Neural cell (in vitro differentiated cells): ENCODE data around the gene NAMPT. TPM values are rescaled to one million over a fixed set of nuclear protein-coding genes. Genes with fewer than 3 reads are reported as not detected.

ENCODE experiments used
- H2AFZ ChIP-seq: fragments of 200-600, 300-800 bp; sonication (generic), shearing (Covaris generic); 2 replicates; pipeline ENCODE4 v1.6.0; 2014; ENCODE audit warnings: low read depth, mild to moderate bottlenecking, antibody characterized with exemption, low read length, moderate library complexity
- H3F3A ChIP-seq: fragments of 200-600 bp; shearing (Covaris generic); 2 replicates; pipeline ENCODE4 v1.6.1; 2016; ENCODE audit warnings: mild to moderate bottlenecking, moderate library complexity, mixed read lengths, antibody characterized with exemption, low read length; ENCODE audit not compliant: insufficient read depth, poor library complexity, severe bottlenecking
- H3K27ac ChIP-seq: fragments of 200-600, 300-800 bp; sonication (generic), shearing (Covaris generic); 2 replicates; pipeline ENCODE4 v1.5.1; 2014; ENCODE audit warnings: mild to moderate bottlenecking, low read length, moderate library complexity
- H3K27me3 ChIP-seq: fragments of 300-800, 200-600 bp; sonication (generic), shearing (Covaris generic); 2 replicates; pipeline ENCODE4 v1.6.0; 2014; ENCODE audit warnings: mild to moderate bottlenecking, low read depth, low read length, moderate library complexity; ENCODE audit not compliant: insufficient read depth
- H3K36me3 ChIP-seq: fragments of 300-800, 200-600 bp; sonication (generic), shearing (Covaris generic); 2 replicates; pipeline ENCODE4 v1.5.1; 2014; ENCODE audit warnings: mild to moderate bottlenecking, antibody characterized with exemption, low read length, moderate library complexity; ENCODE audit not compliant: insufficient read depth
- H3K4me2 ChIP-seq: fragments of 300-800, 200-600 bp; sonication (generic), shearing (Covaris generic); 2 replicates; pipeline ENCODE4 v1.6.0; 2014; ENCODE audit warnings: mild to moderate bottlenecking, low read length
- H3K4me3 ChIP-seq: fragments of 300-800, 200-600 bp; sonication (generic), shearing (Covaris generic); 2 replicates; pipeline ENCODE4 v1.5.1; 2014; ENCODE audit warnings: mild to moderate bottlenecking, low read length, moderate library complexity
- H3K79me2 ChIP-seq: fragments of 200-600 bp; shearing (Covaris generic); replicated peaks from 2 replicates; pipeline ENCODE4 v1.6.0; 2014; ENCODE audit warnings: mild to moderate bottlenecking, low read length, moderate library complexity; ENCODE audit not compliant: insufficient read depth
- H3K9ac ChIP-seq: fragments of 300-800, 200-600 bp; sonication (generic), shearing (Covaris generic); 2 replicates; pipeline ENCODE4 v1.6.1; 2016; ENCODE audit warnings: mild to moderate bottlenecking, low read length, mixed read lengths
- H3K9me2 ChIP-seq: fragments of 200-600 bp; shearing (Covaris generic); 2 replicates; pipeline ENCODE4 v1.6.1; 2016; ENCODE audit warnings: mild to moderate bottlenecking, low read length, mixed read lengths; ENCODE audit not compliant: insufficient read depth
- H3K9me3 ChIP-seq: fragments of 200-600, 300-800 bp; sonication (generic), shearing (Covaris generic); 2 replicates; pipeline ENCODE4 v1.6.1; 2016; ENCODE audit warnings: mild to moderate bottlenecking, mixed run types, low read length, moderate library complexity, mixed read lengths
- H4K20me1 ChIP-seq: fragments of 200-600 bp; shearing (Covaris generic); 2 replicates; pipeline ENCODE4 v1.6.1; 2016; ENCODE audit warnings: mild to moderate bottlenecking, mixed run types; ENCODE audit not compliant: insufficient read depth
- CTCF ChIP-seq: fragments of 450-650 bp; IDR thresholded peaks from 2 replicates; pipeline ENCODE4 v1.5.1; 2014; ENCODE audit warnings: antibody characterized with exemption, mild to moderate bottlenecking, moderate library complexity; ENCODE audit not compliant: poor library complexity, severe bottlenecking
- EP300 ChIP-seq: fragments of 450-650 bp; conservative IDR thresholded peaks from 2 replicates; pipeline ENCODE4 v1.6.1; 2014; ENCODE audit warnings: antibody characterized with exemption, mild to moderate bottlenecking, moderate library complexity; ENCODE audit not compliant: poor library complexity, severe bottlenecking
- EZH2 ChIP-seq: fragments of 200-600, 300-800 bp; shearing (Covaris generic), sonication (generic); IDR thresholded peaks from 2 replicates; pipeline ENCODE4 v1.6.1; 2014; ENCODE audit warnings: antibody characterized with exemption, low read length, borderline replicate concordance, mild to moderate bottlenecking; ENCODE audit not compliant: insufficient read depth, poor library complexity, severe bottlenecking
- MXI1 ChIP-seq: fragments of 450-650 bp; conservative IDR thresholded peaks from 2 replicates; pipeline ENCODE4 v1.6.1; 2014; ENCODE audit warnings: antibody characterized with exemption, mild to moderate bottlenecking; ENCODE audit not compliant: poor library complexity, severe bottlenecking
- POLR2AphosphoS5 ChIP-seq: IDR thresholded peaks from 2 replicates; pipeline ENCODE4 v1.6.1; 2012
- RAD21 ChIP-seq: fragments of 450-650 bp; conservative IDR thresholded peaks from 2 replicates; pipeline ENCODE4 v1.6.1; 2014; ENCODE audit warnings: antibody characterized with exemption, mild to moderate bottlenecking, moderate library complexity
- REST ChIP-seq: IDR thresholded peaks from 2 replicates; pipeline ENCODE4 v1.6.1; 2012; ENCODE audit warnings: borderline replicate concordance
- SMC3 ChIP-seq: fragments of 450-650 bp; conservative IDR thresholded peaks from 2 replicates; pipeline ENCODE4 v1.6.1; 2014; ENCODE audit warnings: antibody characterized with exemption, mild to moderate bottlenecking, moderate library complexity; ENCODE audit not compliant: poor library complexity
- TAF1 ChIP-seq: IDR thresholded peaks from 2 replicates; pipeline ENCODE4 v1.6.1; 2012; ENCODE audit warnings: low read depth
- polyA plus RNA-seq: library from polyadenylated mRNA; depleted of rRNA; stranded (reverse); fragments of >200 nt; gene quantifications from 2 replicates; pipeline ENCODE4 v1.2.3, GENCODE V29; 2014

NAMPT gene
- polyA plus RNA-seq, 1 donor from 2014 or later, result 34.0 TPM

- Histone ChIP-seq H2AFZ (no peak overlapping the region), H3K9me2 (no peaks in the 10 kb centered on the region), H3F3A (no peaks in the 10 kb centered on the region), H3K9me3 (no peaks in the 10 kb centered on the region), H3K4me3 (no peak overlapping the region), H4K20me1 (no peaks in the 10 kb centered on the region), H3K4me2 (no peak overlapping the region), H3K27me3 (no peaks in the 10 kb centered on the region), H3K9ac (no peak overlapping the region), H3K27ac (no peak overlapping the region), H3K79me2 (no peaks in the 10 kb centered on the region), H3K36me3 (no peaks in the 10 kb centered on the region)
- no peak for TF ChIP-seq EP300
- no peak for TF ChIP-seq POLR2AphosphoS5
- no peak for TF ChIP-seq CTCF
- TF ChIP-seq REST, result no peak
- TF ChIP-seq RAD21, result no peak
- TF ChIP-seq MXI1, result no peak
- TF ChIP-seq SMC3, result no peak
- no peak for TF ChIP-seq EZH2
- no peak for TF ChIP-seq TAF1
These were observed 30.2 kb downstream of the NAMPT start for GRCh38 chr7:106254525-106255116.

DNA sequence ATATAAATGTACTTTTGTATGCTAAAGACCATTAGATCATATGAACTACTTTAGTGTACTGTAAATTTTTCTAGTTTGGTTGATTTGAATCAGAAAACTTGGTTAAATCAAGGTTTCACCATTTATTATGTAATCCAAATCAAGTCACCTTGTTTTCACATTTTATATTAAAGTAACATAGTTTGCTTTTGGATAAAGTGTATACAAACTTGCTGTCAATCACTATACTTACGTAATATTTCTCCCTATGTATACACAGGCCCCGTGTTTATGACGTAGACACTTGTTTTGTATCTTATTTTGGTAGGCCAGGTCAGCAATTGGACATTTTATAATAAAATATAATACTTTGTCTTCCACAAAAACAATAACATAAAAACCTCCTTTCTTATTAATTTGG lies 32.2 kb downstream of the NAMPT start:
- Histone ChIP-seq H3K4me2 (no peak overlapping the region), H3K36me3 (no peaks in the 10 kb centered on the region), H3F3A (no peaks in the 10 kb centered on the region), H3K4me3 (no peak overlapping the region), H3K27ac (no peak overlapping the region), H3K9ac (no peak overlapping the region), H3K79me2 (no peaks in the 10 kb centered on the region), H4K20me1 (no peaks in the 10 kb centered on the region), H3K9me2 (no peaks in the 10 kb centered on the region), H3K27me3 (no peaks in the 10 kb centered on the region), H2AFZ (no peak overlapping the region), H3K9me3 (no peaks in the 10 kb centered on the region)
- TF ChIP-seq POLR2AphosphoS5 (no peak), MXI1 (no peak), SMC3 (no peak), EP300 (no peak), TAF1 (no peak), RAD21 (no peak), CTCF (no peak), EZH2 (no peak), REST (no peak)
